ENCODE results near the gene COX11. TPM values are rescaled to one million over a fixed set of nuclear protein-coding genes. Genes with fewer than 3 reads are reported as not detected.

COX11 gene
- total and polyA plus RNA-seq, 2 of the 13 experiments (the other 11 are each of a cell fraction or from before 2014, with no cell fraction given): 103 to 203 TPM

GRCh38 chr17:54969658-54970572 is 1.5 kb upstream of the COX11 start (continued):
- TF ChIP-seq ZNF281 (CRISPR knock-in tag; IDR thresholded peaks at IDR 0.05; ENCODE audit: borderline replicate concordance): no peak
- no peak for TF ChIP-seq NBN (conservative IDR thresholded peaks at IDR 0.05)
- 0 out of 2 replicates have a peak, but pooled peaks have one; percentile 27 for TF ChIP-seq KDM6A (CRISPR knock-in tag; IDR thresholded peaks at IDR 0.05; ENCODE audit: low read depth)
- 0 out of 2 replicates have a peak, but pooled peaks have one; percentile 6 for TF ChIP-seq CBFB (CRISPR knock-in tag; IDR thresholded peaks at IDR 0.05)
- TF ChIP-seq ZNF772 (CRISPR knock-in tag; IDR thresholded peaks at IDR 0.05): no peak
- TF ChIP-seq FOXA1 (IDR thresholded peaks at IDR 0.05): no peak
- no peak for TF ChIP-seq FOXA1 (CRISPR knock-in tag; IDR thresholded peaks at IDR 0.05)
- TF ChIP-seq, protein P1, sequence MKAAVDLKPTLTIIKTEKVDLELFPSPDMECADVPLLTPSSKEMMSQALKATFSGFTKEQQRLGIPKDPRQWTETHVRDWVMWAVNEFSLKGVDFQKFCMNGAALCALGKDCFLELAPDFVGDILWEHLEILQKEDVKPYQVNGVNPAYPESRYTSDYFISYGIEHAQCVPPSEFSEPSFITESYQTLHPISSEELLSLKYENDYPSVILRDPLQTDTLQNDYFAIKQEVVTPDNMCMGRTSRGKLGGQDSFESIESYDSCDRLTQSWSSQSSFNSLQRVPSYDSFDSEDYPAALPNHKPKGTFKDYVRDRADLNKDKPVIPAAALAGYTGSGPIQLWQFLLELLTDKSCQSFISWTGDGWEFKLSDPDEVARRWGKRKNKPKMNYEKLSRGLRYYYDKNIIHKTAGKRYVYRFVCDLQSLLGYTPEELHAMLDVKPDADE (CRISPR knock-in tag; IDR thresholded peaks at IDR 0.05): no peak
- TF ChIP-seq ZNF776 (CRISPR knock-in tag; IDR thresholded peaks at IDR 0.05): no peak
- no peak for TF ChIP-seq ZNF737 (CRISPR knock-in tag; IDR thresholded peaks at IDR 0.05; ENCODE audit: borderline replicate concordance)
- peak; percentile 36; the same call in 1 of the 2 replicates for TF ChIP-seq MIXL1 (CRISPR knock-in tag; IDR thresholded peaks at IDR 0.05)
- no peak for TF ChIP-seq SETDB1 (CRISPR knock-in tag; IDR thresholded peaks at IDR 0.05; ENCODE audit: borderline replicate concordance)
- no peak for TF ChIP-seq YY1 (IDR thresholded peaks at IDR 0.05; ENCODE audit: insufficient read depth, insufficient replicate concordance, low read depth, low read length)
- TF ChIP-seq ZNF451 (CRISPR knock-in tag; IDR thresholded peaks at IDR 0.05): no peak
- no peak for TF ChIP-seq MIER3 (CRISPR knock-in tag; IDR thresholded peaks at IDR 0.05; ENCODE audit: borderline replicate concordance)
- no peak for TF ChIP-seq YEATS2 (CRISPR knock-in tag; IDR thresholded peaks at IDR 0.05; ENCODE audit: borderline replicate concordance)
- TF ChIP-seq KLF16 (CRISPR knock-in tag; IDR thresholded peaks at IDR 0.05): 0 out of 4 replicates have a peak, but pooled peaks of 1 of the 2 experiments have one; percentile 37
- TF ChIP-seq TBX3 (IDR thresholded peaks at IDR 0.05; ENCODE audit: borderline replicate concordance): no peak
- TF ChIP-seq THYN1 (CRISPR knock-in tag; IDR thresholded peaks at IDR 0.05; ENCODE audit: borderline replicate concordance, low read depth): no peak
- TF ChIP-seq, protein P2, sequence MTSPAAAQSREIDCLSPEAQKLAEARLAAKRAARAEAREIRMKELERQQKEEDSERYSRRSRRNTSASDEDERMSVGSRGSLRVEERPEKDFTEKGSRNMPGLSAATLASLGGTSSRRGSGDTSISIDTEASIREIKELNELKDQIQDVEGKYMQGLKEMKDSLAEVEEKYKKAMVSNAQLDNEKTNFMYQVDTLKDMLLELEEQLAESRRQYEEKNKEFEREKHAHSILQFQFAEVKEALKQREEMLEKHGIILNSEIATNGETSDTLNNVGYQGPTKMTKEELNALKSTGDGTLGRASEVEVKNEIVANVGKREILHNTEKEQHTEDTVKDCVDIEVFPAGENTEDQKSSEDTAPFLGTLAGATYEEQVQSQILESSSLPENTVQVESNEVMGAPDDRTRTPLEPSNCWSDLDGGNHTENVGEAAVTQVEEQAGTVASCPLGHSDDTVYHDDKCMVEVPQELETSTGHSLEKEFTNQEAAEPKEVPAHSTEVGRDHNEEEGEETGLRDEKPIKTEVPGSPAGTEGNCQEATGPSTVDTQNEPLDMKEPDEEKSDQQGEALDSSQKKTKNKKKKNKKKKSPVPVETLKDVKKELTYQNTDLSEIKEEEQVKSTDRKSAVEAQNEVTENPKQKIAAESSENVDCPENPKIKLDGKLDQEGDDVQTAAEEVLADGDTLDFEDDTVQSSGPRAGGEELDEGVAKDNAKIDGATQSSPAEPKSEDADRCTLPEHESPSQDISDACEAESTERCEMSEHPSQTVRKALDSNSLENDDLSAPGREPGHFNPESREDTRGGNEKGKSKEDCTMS (CRISPR knock-in tag; conservative IDR thresholded peaks at IDR 0.05): 0 out of 2 replicates have a peak, but pooled peaks have one; percentile 17
- TF ChIP-seq GATAD1 (CRISPR knock-in tag; IDR thresholded peaks at IDR 0.05): no peak; the same call in 1 of the 2 replicates
- TF ChIP-seq, protein P3, sequence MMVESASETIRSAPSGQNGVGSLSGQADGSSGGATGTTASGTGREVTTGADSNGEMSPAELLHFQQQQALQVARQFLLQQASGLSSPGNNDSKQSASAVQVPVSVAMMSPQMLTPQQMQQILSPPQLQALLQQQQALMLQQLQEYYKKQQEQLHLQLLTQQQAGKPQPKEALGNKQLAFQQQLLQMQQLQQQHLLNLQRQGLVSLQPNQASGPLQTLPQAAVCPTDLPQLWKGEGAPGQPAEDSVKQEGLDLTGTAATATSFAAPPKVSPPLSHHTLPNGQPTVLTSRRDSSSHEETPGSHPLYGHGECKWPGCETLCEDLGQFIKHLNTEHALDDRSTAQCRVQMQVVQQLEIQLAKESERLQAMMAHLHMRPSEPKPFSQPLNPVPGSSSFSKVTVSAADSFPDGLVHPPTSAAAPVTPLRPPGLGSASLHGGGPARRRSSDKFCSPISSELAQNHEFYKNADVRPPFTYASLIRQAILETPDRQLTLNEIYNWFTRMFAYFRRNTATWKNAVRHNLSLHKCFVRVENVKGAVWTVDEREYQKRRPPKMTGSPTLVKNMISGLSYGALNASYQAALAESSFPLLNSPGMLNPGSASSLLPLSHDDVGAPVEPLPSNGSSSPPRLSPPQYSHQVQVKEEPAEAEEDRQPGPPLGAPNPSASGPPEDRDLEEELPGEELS (CRISPR knock-in tag; IDR thresholded peaks at IDR 0.05): 0 out of 2 replicates have a peak, but pooled peaks have one; percentile 14
